Panc1 (cell line): Measurements from ENCODE around the gene SOX4. TPM values are rescaled to one million over a fixed set of nuclear protein-coding genes. Genes with fewer than 3 reads are reported as not detected.
A peak's percentile ranks its signal among the peaks of the same experiment; 100 is the strongest.
"Not testable (repeated sequence)": the region's sequence is repeated elsewhere in the genome, so short reads cannot be mapped to it uniquely, and the experiment has no call there.

Source experiments
- ATAC-seq: fragments of 200-7000 bp; cut with Tn5 transposase; 2 replicates; pipeline ENCODE4 v1.9.1; 2020; ENCODE audit warnings: mild to moderate bottlenecking, moderate library complexity
- Bru-seq: library from RNA; stranded (reverse); fragments of 400-500 nt; gene quantifications from one replicate; lab custom pipeline; 2021; lab: Mats Ljungman, UMichigan
- BruChase-seq, 2 experiments: library from RNA; stranded (reverse); fragments of 400-500 nt; gene quantifications; one replicate each; lab custom pipeline; 2021; lab: Mats Ljungman, UMichigan
- BruUV-seq: library from RNA; stranded (reverse); fragments of 400-500 nt; replicated peaks from 2 replicates; lab custom pipeline; 2021; lab: Mats Ljungman, UMichigan
- CTCF ChIA-PET: fragments of 300-600 bp; sonication (Branson Sonifier 250); formaldehyde crosslinking; loops from one replicate; lab custom pipeline; 2022; ENCODE audit warnings: antibody characterized with exemption; lab: Charles Lee
- POLR2A ChIA-PET: fragments of 300-600 bp; sonication (Branson Sonifier 250); formaldehyde crosslinking; loops from one replicate; lab custom pipeline; 2022; ENCODE audit warnings: antibody characterized with exemption; lab: Charles Lee
- DNase-seq: peaks from one replicate; pipeline ENCODE4 v3.0.0-alpha.2; 2010; ENCODE audit warnings: low read depth, low spot score
- H3K27ac ChIP-seq: 2 replicates; pipeline ENCODE4 v1.5.1; 2011; ENCODE audit warnings: mild to moderate bottlenecking, low read length, inconsistent platforms
- H3K27me3 ChIP-seq: fragments of 200-500 bp; sonication (Bioruptor generic); 2 replicates; pipeline ENCODE4 v1.6.0; 2014; ENCODE audit warnings: low read length, inconsistent platforms; ENCODE audit not compliant: control insufficient read depth, insufficient read depth
- H3K36me3 ChIP-seq: fragments of 200-500 bp; sonication (Bioruptor generic); 2 replicates; pipeline ENCODE4 v1.5.1; 2014; ENCODE audit warnings: inconsistent platforms, mild to moderate bottlenecking, low read length, moderate library complexity; ENCODE audit not compliant: control insufficient read depth, insufficient read depth
- H3K4me1 ChIP-seq: 2 replicates; pipeline ENCODE4 v1.5.1; 2011; ENCODE audit warnings: inconsistent platforms, mild to moderate bottlenecking, low read length, moderate library complexity; ENCODE audit not compliant: control insufficient read depth, insufficient read depth
- H3K4me3 ChIP-seq, 2 experiments: 2 replicates each; pipeline ENCODE4 v1.5.1; 2011 to 2012; ENCODE audit warnings: low read depth in 2 of 2, low read length in 2 of 2, mild to moderate bottlenecking in 2 of 2, inconsistent platforms in 1 of 2, moderate library complexity in 1 of 2
- H3K9me3 ChIP-seq: fragments of 200-500 bp; sonication (Bioruptor generic); 2 replicates; pipeline ENCODE4 v1.5.1; 2014; ENCODE audit warnings: low read depth, mild to moderate bottlenecking, inconsistent platforms, low read length, moderate library complexity; ENCODE audit not compliant: control insufficient read depth, insufficient read depth
- POLR2AphosphoS5 ChIP-seq: IDR thresholded peaks from 2 replicates; pipeline ENCODE4 v1.6.1; 2012; ENCODE audit warnings: mild to moderate bottlenecking, low read depth, low read length, moderate library complexity
- SIN3A ChIP-seq: IDR thresholded peaks from 2 replicates; pipeline ENCODE4 v1.6.1; 2012; ENCODE audit warnings: low read depth, mild to moderate bottlenecking, low read length, moderate library complexity, borderline replicate concordance; ENCODE audit not compliant: insufficient read depth
- TCF7L2 ChIP-seq: IDR thresholded peaks from 2 replicates; pipeline ENCODE4 v1.6.1; 2011; ENCODE audit warnings: mild to moderate bottlenecking, low read depth, low read length, inconsistent platforms
- in situ Hi-C: cut with HindIII; loops from 2 replicates; pipeline ENCODE4 v1.10.0; 2016; ENCODE audit warnings: low sequenced_read_pairs, low pct_unique_long_range_greater_than_20kb
- intact Hi-C: fragments of 100-400 bp; cut with micrococcal nuclease; formaldehyde crosslinking; loops from one replicate; pipeline ENCODE4 v1.10.0; 2022; ENCODE audit not compliant: unreplicated experiment
- long read RNA-seq: library from polyadenylated mRNA; unstranded; transcript quantifications from one replicate; pipeline ENCODE4 v2.0.0, GENCODE V29; 2021; ENCODE audit not compliant: unreplicated experiment
- polyA plus RNA-seq: library from polyadenylated mRNA; unstranded; fragments of >200 nt; gene quantifications from one replicate; pipeline ENCODE4 v1.2.1, GENCODE V29; 2012; ENCODE audit warnings: missing spikeins; ENCODE audit not compliant: insufficient read length
- total RNA-seq: library from RNA; stranded (reverse); gene quantifications from one replicate; pipeline ENCODE4 v1.2.1, GENCODE V29; 2021; ENCODE audit not compliant: unreplicated experiment
- TF ChIP-seq, protein P1 (sequence below): fragments of 450-650 bp; IDR thresholded peaks from 2 replicates; pipeline ENCODE4 v1.5.1; 2017; ENCODE audit warnings: mild to moderate bottlenecking
- TF ChIP-seq, protein P2 (sequence below), 2 experiments: IDR thresholded peaks; 2 replicates each; pipeline ENCODE4 v1.6.1; 2011 to 2012; ENCODE audit warnings: low read depth in 2 of 2, control low read depth in 1 of 2, low read length in 1 of 2, mild to moderate bottlenecking in 1 of 2, moderate library complexity in 1 of 2; ENCODE audit not compliant: insufficient read depth in 1 of 2

SOX4 gene
- total RNA-seq (71.9 TPM), Bru-seq, nascent RNA (percentile 99 among the genes with signal in this experiment), BruChase-seq, experiment 1, labeled RNA remaining after a 2-hour chase (percentile 100 among the genes with signal in this experiment), BruChase-seq, experiment 2, labeled RNA remaining after a 6-hour chase (percentile 96 among the genes with signal in this experiment)
- polyA plus RNA-seq = 51.6 TPM
- long read RNA-seq, full-length matches to known transcripts = 308 of 309 reads
- long read RNA-seq, partial matches to known transcripts = 0 of 309 reads
- long read RNA-seq, other reads (novel, unspliced or antisense) = 1 of 309 reads

DNA sequence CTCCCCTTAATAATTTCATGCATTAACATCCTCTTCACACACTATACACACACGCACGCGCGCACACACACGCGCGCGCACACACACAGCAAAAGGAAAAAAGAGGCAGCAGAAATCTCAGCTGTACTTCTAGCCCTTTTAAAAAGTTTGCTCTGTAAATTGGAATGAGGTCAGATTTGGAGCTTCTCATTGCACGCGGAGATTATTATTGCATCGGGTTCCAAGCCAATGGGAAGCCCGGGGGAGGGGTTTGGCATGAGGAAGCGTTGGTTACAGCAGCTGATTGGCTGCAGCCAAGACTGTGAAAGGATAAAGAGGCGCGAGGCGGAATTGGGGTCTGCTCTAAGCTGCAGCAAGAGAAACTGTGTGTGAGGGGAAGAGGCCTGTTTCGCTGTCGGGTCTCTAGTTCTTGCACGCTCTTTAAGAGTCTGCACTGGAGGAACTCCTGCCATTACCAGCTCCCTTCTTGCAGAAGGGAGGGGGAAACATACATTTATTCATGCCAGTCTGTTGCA lies at the start of gene SOX4:
TSS of gene SOX4 (plus strand) at position 340 of the 515 bp plus-strand sequence. CDS start 784 bp downstream, outside the sequence.
- H3K27me3 ChIP-seq = no peaks in the 10 kb centered on the region
- H3K36me3 ChIP-seq = peaks cover 19% of the 10 kb centered on the region
- peaks cover 25% of the 10 kb centered on the region for H3K4me1 ChIP-seq
- peak; percentile 90 for TF ChIP-seq SIN3A
- 0 out of 2 replicates have a peak, but pooled peaks have one; percentile 26 for TF ChIP-seq TCF7L2
- peak; percentile 99 for TF ChIP-seq POLR2AphosphoS5
- TF ChIP-seq, protein P1, sequence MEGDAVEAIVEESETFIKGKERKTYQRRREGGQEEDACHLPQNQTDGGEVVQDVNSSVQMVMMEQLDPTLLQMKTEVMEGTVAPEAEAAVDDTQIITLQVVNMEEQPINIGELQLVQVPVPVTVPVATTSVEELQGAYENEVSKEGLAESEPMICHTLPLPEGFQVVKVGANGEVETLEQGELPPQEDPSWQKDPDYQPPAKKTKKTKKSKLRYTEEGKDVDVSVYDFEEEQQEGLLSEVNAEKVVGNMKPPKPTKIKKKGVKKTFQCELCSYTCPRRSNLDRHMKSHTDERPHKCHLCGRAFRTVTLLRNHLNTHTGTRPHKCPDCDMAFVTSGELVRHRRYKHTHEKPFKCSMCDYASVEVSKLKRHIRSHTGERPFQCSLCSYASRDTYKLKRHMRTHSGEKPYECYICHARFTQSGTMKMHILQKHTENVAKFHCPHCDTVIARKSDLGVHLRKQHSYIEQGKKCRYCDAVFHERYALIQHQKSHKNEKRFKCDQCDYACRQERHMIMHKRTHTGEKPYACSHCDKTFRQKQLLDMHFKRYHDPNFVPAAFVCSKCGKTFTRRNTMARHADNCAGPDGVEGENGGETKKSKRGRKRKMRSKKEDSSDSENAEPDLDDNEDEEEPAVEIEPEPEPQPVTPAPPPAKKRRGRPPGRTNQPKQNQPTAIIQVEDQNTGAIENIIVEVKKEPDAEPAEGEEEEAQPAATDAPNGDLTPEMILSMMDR = no peak
- peak within 1 kb of the TSS; percentile 96 for H3K27ac ChIP-seq
- H3K4me3 ChIP-seq = peak within 1 kb of the TSS; percentile 95 to 96
- in situ Hi-C loops (no loop called here), intact Hi-C loops (loop anchor here (5.0 to 10.0 kb wide), 2 partner anchors 211 to 1234 kb away; no protein-coding TSS in a partner anchor)
- DNase-seq = peak; percentile 82
- ChIA-PET CTCF (interaction anchor here (0.6 to 1.0 kb wide), 5 partner anchors 177 to 1430 kb away, joined by 3 to 15 read pairs (median 3); no protein-coding TSS in a partner anchor), POLR2A (interaction anchor here (0.6 to 1.6 kb wide), 14 partner anchors 16 to 1371 kb away, joined by 3 to 16 read pairs (median 6); no protein-coding TSS in a partner anchor)
- ATAC-seq = peak; percentile 80
- TSS peak; percentile 66 for BruUV-seq
- H3K9me3 ChIP-seq = no peaks in the 10 kb centered on the region

DNA sequence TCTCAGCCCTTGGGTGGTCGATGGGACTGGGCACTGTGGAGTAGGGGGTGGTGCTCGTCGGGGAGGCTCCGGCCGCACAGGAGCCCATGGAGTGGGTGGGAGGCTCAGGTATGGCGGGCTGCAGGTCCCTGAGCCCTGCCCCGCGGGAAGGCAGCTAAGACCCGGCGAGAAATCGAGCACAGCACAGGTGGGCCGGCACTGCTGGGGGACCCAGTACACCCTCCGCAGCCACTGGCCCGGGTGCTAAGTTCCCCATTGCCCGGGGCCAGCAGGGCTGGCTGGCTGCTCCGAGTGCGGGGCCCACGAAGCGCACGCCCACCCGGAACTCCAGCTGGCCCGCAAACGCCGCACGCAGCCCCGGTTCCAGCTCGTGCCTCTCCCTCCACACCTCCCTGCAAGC lies 41.3 kb upstream of the SOX4 start:
- ATAC-seq, in situ Hi-C loops, DNase-seq, H3K36me3 ChIP-seq, H3K27ac ChIP-seq, POLR2A ChIA-PET, H3K27me3 ChIP-seq, H3K9me3 ChIP-seq, CTCF ChIA-PET, intact Hi-C loops, H3K4me3 ChIP-seq, BruUV-seq, H3K4me1 ChIP-seq: not testable (repeated sequence)

DNA sequence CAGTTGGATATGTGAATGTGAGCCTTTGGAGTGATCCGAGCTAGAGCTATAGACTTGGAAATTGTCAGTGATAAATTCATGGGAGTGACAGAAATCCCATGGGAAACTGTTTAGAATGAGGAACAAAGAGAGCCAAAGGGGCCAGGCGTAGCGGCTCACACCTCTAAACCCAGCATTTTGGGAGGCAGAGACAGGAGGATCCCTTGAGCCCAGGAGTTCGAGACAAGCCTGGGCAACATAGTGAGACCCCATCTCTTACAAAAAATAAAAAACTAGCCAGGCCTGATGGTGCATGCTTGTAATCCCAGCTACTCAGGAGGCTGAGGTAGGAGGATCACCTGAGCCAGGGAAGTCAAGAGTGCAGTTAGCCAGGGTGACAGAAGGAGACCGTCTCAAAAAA lies 39.3 kb upstream of the SOX4 start:
- Histone ChIP-seq H3K27me3 (no peaks in the 10 kb centered on the region), H3K27ac (no peak overlapping the region), H3K4me1 (no peaks in the 10 kb centered on the region; the same call in 1 of the 2 replicates), H3K4me3 (no peak overlapping the region), H3K9me3 (no peaks in the 10 kb centered on the region; the same call in 1 of the 2 replicates), H3K36me3 (no peaks in the 10 kb centered on the region)
- ChIA-PET CTCF (no interaction called here), POLR2A (no interaction called here)
- in situ Hi-C loops = no loop called here
- ATAC-seq (no peak), DNase-seq (no peak)
- BruUV-seq = no TSS peak
- intact Hi-C loops = no loop called here
- TF ChIP-seq, protein P2, sequence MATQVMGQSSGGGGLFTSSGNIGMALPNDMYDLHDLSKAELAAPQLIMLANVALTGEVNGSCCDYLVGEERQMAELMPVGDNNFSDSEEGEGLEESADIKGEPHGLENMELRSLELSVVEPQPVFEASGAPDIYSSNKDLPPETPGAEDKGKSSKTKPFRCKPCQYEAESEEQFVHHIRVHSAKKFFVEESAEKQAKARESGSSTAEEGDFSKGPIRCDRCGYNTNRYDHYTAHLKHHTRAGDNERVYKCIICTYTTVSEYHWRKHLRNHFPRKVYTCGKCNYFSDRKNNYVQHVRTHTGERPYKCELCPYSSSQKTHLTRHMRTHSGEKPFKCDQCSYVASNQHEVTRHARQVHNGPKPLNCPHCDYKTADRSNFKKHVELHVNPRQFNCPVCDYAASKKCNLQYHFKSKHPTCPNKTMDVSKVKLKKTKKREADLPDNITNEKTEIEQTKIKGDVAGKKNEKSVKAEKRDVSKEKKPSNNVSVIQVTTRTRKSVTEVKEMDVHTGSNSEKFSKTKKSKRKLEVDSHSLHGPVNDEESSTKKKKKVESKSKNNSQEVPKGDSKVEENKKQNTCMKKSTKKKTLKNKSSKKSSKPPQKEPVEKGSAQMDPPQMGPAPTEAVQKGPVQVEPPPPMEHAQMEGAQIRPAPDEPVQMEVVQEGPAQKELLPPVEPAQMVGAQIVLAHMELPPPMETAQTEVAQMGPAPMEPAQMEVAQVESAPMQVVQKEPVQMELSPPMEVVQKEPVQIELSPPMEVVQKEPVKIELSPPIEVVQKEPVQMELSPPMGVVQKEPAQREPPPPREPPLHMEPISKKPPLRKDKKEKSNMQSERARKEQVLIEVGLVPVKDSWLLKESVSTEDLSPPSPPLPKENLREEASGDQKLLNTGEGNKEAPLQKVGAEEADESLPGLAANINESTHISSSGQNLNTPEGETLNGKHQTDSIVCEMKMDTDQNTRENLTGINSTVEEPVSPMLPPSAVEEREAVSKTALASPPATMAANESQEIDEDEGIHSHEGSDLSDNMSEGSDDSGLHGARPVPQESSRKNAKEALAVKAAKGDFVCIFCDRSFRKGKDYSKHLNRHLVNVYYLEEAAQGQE (IDR thresholded peaks at IDR 0.05; ENCODE audit: insufficient read depth in 1 of 2, low read depth in 2 of 2, low read length in 1 of 2) = no peak
- TF ChIP-seq SIN3A = no peak
- TF ChIP-seq TCF7L2 = no peak
- TF ChIP-seq, protein P1 = no peak
- TF ChIP-seq POLR2AphosphoS5 = no peak
